HEK293T (cell line): ENCODE data around the gene PTPRQ.

Experiments
- CTCF ChIA-PET: fragments of 350-600 bp; formaldehyde crosslinking; extraction: SDS; loops from one replicate; lab custom pipeline; 2021; ENCODE audit warnings: antibody characterized with exemption, inconsistent platforms; lab: Yijun Ruan, JAX
- POLR2A ChIA-PET: fragments of 350-600 bp; formaldehyde crosslinking; extraction: SDS; loops from one replicate; lab custom pipeline; 2020; ENCODE audit warnings: antibody characterized with exemption, inconsistent platforms; lab: Yijun Ruan, JAX
- DNase-seq: peaks from one replicate; pipeline ENCODE4 v3.0.0; 2012; ENCODE audit warnings: mixed read lengths; ENCODE audit errors: extremely low spot score
- ARNT ChIP-seq: fragments of 450-650 bp; IDR thresholded peaks from 2 replicates; pipeline ENCODE4 v1.6.1; 2017; ENCODE audit warnings: mild to moderate bottlenecking
- BHLHE40 ChIP-seq: fragments of 450-650 bp; IDR thresholded peaks from 2 replicates; pipeline ENCODE4 v1.6.1; 2016; ENCODE audit warnings: mild to moderate bottlenecking, moderate library complexity, borderline replicate concordance
- CTBP1 ChIP-seq: fragments of 450-650 bp; IDR thresholded peaks from 2 replicates; pipeline ENCODE4 v1.6.1; 2016; ENCODE audit warnings: borderline replicate concordance
- ELF4 ChIP-seq: fragments of 450-650 bp; IDR thresholded peaks from 2 replicates; pipeline ENCODE4 v1.6.1; 2017; ENCODE audit warnings: antibody characterized with exemption
- FOXA1 ChIP-seq: fragments of 450-650 bp; IDR thresholded peaks from 2 replicates; pipeline ENCODE4 v1.6.1; 2016; ENCODE audit warnings: mild to moderate bottlenecking
- FOXK2 ChIP-seq: fragments of 450-650 bp; IDR thresholded peaks from 2 replicates; pipeline ENCODE4 v1.6.1; 2016; ENCODE audit warnings: mild to moderate bottlenecking
- FOXM1 ChIP-seq: fragments of 450-650 bp; IDR thresholded peaks from 2 replicates; pipeline ENCODE4 v1.6.1; 2017; ENCODE audit warnings: mild to moderate bottlenecking, borderline replicate concordance
- HDGF ChIP-seq: fragments of 450-650 bp; IDR thresholded peaks from 2 replicates; pipeline ENCODE4 v1.6.1; 2017; ENCODE audit warnings: antibody characterized with exemption, borderline replicate concordance
- L3MBTL2 ChIP-seq: fragments of 450-650 bp; conservative IDR thresholded peaks from 2 replicates; pipeline ENCODE4 v1.6.1; 2016; ENCODE audit warnings: mild to moderate bottlenecking
- LEF1 ChIP-seq: fragments of 450-650 bp; IDR thresholded peaks from 2 replicates; pipeline ENCODE4 v1.6.1; 2017; ENCODE audit warnings: mild to moderate bottlenecking, borderline replicate concordance
- NFRKB ChIP-seq: fragments of 450-650 bp; IDR thresholded peaks from 2 replicates; pipeline ENCODE4 v1.6.1; 2016; ENCODE audit warnings: mild to moderate bottlenecking, moderate library complexity
- SP1 ChIP-seq: fragments of 450-650 bp; IDR thresholded peaks from 2 replicates; pipeline ENCODE4 v1.6.1; 2017
- SUZ12 ChIP-seq: fragments of 450-650 bp; IDR thresholded peaks from 2 replicates; pipeline ENCODE4 v1.6.1; 2016; ENCODE audit warnings: mild to moderate bottlenecking
- TARDBP ChIP-seq: fragments of 450-650 bp; IDR thresholded peaks from 2 replicates; pipeline ENCODE4 v1.6.1; 2016
- ZNF384 ChIP-seq: fragments of 450-650 bp; IDR thresholded peaks from 2 replicates; pipeline ENCODE4 v1.6.1; 2016
- TF ChIP-seq, protein P1 (sequence below): fragments of 450-650 bp; IDR thresholded peaks from 2 replicates; pipeline ENCODE4 v1.6.1; 2016

Gene PTPRQ

DNA sequence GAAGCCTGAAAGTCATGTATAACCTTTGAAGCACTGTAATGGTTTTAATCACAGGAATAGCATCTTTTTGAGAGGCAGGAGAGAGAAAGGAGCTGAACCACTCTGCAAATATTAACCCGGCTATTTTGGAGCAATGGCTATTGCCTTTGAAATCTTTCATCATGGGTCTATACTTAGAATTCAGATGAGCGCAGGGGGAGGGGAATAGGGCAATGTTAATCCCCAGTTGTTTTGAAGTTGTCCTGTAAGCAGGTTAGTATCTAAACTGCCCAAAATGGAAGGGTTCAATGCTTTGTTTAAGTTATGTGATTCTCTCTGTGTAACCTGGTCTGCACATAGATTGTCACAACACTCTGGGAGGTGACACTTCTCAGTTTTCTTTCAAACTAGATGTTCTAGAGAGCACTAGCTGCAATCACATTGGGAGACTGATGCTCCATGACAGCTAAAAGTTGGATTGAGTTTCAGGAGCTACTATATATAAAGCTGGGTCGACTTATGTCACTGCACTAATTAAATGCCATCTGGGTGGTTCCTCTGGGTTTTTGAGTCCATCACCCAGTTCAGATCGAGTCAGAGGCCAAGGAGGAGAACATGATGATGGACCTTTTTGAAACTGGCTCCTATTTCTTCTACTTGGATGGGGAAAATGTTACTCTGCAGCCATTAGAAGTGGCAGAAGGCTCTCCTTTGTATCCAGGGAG lies 263.2 kb downstream of the PTPRQ start, which contains the start of gene MYF6:
MYF6 (plus strand) TSS at position 509 of the 704 bp plus-strand sequence; CDS start at position 595, 86 bp downstream.
- POLR2A ChIA-PET, result no interaction called here
- CTCF ChIA-PET, result no interaction called here
- DNase-seq, result no peak
- TF ChIP-seq L3MBTL2 (no peak), ELF4 (no peak), NFRKB (no peak), ZNF384 (no peak), SUZ12 (no peak), CTBP1 (no peak), FOXM1 (no peak), SP1 (no peak), TARDBP (no peak), ARNT (no peak), LEF1 (no peak)

DNA sequence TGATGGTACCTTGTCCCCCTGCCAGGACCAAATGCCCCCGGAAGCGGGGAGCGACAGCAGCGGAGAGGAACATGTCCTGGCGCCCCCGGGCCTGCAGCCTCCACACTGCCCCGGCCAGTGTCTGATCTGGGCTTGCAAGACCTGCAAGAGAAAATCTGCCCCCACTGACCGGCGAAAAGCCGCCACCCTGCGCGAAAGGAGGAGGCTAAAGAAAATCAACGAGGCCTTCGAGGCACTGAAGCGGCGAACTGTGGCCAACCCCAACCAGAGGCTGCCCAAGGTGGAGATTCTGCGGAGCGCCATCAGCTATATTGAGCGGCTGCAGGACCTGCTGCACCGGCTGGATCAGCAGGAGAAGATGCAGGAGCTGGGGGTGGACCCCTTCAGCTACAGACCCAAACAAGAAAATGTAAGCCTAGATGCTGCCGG lies 263.8 kb downstream of the PTPRQ start:
- TF ChIP-seq SP1, result no peak
- ChIA-PET CTCF (no interaction called here), POLR2A (no interaction called here)
- DNase-seq, result no peak

DNA sequence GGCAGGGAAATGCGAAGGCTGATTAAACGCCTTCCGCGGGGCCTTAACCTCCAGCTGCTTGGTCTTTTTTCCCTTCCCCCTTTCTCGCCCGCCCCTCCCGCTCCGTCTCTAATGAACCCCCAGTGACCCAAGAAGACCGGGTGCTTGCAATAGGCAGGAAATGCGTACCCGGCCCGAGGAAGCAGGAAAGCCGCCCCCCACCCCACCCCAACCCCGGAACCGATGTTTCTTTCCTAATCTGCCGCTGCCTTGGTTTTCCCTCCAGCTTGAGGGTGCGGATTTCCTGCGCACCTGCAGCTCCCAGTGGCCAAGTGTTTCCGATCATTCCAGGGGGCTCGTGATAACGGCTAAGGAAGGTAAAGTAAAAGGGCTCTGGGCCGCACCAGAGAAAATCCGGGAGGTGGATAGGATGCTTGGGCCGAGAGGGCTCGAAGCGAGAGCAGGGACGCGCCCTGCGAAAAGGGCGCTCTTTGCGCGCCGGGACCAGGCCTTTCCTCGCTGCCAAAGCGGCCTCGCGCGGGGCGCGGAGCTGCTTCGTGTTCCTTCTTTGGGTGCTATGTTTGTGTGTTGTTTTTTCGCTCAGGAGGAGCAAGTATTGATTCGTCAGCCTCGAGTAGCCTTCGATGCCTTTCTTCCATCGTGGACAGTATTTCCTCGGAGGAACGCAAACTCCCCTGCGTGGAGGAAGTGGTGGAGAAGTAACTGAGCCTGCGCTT lies 264.4 kb downstream of the PTPRQ start:
- DNase-seq, result no peak
- ChIA-PET POLR2A (no interaction called here), CTCF (no interaction called here)
- no peak for TF ChIP-seq ZNF384

DNA sequence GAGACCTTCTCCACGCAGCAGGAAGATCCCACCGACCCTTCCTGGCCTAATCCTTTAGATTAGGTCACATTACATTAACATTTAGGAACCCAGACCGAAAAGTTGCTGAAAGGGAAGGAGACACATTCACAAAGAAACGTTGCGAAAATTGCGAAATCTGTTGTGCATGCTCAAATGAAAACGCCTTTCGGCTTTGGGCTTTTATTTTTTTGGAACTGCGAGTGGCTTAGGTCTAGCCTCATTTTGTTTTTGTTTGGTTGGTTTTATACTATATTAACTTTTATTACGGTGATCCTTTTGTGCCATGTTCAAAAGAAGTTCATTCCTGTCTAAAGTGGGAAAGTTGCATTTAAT lies 264.9 kb downstream of the PTPRQ start:
- DNase-seq, result no peak
- CTCF ChIA-PET, result no interaction called here
- POLR2A ChIA-PET, result no interaction called here

DNA sequence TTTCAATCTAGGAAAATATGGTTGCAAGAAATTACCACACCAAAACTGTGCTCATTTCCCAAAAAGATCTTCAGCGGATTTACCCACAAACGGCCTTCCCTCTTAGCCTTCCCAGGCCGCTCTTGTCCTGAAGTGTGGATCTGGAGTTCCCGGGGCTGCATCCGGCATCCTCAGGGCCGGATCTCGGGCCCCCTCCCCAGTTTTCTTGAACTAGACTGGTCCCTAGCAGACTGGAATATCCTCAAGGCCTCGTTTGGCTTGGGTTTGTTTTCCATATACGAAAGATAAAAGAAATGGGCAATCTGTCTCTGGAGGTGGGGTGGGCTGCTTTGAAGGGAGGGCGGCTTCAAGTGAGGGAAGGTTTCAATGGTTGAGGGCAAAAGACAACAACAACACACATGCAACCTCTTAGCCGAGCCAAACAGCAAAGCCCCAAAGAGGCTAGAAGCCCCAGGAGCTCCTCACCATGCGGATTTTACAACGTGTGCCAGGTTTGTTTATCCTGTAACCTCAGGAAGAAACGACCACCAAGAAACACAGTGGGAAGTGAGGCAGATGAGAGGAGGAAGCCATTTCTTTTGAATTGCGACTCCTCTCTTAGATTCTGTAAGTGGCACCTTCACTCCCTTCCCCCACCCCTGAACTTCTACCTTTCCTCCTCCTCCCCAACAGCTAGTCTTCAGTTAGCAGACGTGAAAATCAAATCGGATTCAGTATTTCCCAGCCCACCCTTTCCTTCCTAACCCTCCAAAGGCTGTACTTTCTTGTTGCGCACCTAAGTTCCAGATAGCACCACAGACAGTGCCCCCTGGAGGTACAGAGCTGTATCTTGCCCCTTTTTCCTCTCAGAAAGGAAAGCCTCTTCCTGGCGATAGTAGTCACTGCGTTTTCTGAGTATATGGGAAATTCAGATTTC lies 266.0 kb downstream of the PTPRQ start:
- DNase-seq, result peak; percentile 28
- POLR2A ChIA-PET, result no interaction called here
- CTCF ChIA-PET, result no interaction called here
- no peak for TF ChIP-seq SUZ12
- no peak for TF ChIP-seq BHLHE40
- no peak for TF ChIP-seq L3MBTL2
- TF ChIP-seq, protein P1, sequence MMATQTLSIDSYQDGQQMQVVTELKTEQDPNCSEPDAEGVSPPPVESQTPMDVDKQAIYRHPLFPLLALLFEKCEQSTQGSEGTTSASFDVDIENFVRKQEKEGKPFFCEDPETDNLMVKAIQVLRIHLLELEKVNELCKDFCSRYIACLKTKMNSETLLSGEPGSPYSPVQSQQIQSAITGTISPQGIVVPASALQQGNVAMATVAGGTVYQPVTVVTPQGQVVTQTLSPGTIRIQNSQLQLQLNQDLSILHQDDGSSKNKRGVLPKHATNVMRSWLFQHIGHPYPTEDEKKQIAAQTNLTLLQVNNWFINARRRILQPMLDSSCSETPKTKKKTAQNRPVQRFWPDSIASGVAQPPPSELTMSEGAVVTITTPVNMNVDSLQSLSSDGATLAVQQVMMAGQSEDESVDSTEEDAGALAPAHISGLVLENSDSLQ, result no peak
- no peak for TF ChIP-seq FOXA1

More for the DNA sequence above, 264.9 kb downstream of the PTPRQ start:
- TF ChIP-seq NFRKB, result no peak
- no peak for TF ChIP-seq HDGF
- TF ChIP-seq FOXM1, result no peak
- TF ChIP-seq ZNF384, result no peak
- TF ChIP-seq FOXA1, result no peak

DNA sequence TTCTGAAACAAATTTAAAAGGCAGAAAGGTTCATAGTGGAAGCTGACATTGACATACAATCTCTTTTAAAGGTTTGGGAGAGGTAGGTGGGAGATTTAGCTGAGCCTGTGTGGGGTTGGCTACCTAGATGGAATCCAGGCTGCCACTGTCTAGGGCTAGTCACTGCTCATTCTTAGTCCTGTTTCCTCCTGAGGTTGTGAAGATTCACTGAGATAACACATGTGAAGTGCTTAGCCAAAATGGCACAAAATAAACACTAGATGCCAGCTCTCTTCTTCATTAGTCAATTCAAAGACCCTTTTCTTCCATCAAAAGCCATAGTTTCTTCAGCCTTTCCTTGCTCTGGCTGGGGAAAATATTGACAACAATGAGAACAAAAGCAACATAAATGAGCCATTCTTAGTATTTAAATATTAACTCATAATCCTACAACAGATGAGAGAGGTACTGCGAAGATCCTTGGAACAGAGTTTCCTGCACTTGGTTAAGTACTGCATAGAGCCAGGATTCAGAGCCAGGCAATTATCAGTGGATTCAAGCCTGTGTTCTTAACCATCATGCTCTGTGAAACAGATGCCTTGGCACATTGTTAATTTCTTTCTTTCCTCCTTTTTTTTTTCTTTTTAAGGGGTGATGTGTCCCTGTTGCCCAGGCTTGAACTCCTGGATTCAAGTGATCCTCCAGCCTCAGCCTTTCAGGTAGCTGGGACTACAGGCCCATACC lies 266.9 kb downstream of the PTPRQ start:
- POLR2A ChIA-PET, result no interaction called here
- DNase-seq, result no peak
- CTCF ChIA-PET, result no interaction called here
- TF ChIP-seq ARNT (no peak), HDGF (no peak), FOXA1 (no peak), LEF1 (no peak), BHLHE40 (no peak), ZNF384 (no peak), ELF4 (no peak), FOXM1 (no peak), FOXK2 (no peak), SUZ12 (no peak), SP1 (no peak), TARDBP (no peak), CTBP1 (no peak), NFRKB (no peak), L3MBTL2 (no peak)
- TF ChIP-seq, protein P1, result no peak
